ENCODE measurements around the gene CAVIN2.

DNA sequence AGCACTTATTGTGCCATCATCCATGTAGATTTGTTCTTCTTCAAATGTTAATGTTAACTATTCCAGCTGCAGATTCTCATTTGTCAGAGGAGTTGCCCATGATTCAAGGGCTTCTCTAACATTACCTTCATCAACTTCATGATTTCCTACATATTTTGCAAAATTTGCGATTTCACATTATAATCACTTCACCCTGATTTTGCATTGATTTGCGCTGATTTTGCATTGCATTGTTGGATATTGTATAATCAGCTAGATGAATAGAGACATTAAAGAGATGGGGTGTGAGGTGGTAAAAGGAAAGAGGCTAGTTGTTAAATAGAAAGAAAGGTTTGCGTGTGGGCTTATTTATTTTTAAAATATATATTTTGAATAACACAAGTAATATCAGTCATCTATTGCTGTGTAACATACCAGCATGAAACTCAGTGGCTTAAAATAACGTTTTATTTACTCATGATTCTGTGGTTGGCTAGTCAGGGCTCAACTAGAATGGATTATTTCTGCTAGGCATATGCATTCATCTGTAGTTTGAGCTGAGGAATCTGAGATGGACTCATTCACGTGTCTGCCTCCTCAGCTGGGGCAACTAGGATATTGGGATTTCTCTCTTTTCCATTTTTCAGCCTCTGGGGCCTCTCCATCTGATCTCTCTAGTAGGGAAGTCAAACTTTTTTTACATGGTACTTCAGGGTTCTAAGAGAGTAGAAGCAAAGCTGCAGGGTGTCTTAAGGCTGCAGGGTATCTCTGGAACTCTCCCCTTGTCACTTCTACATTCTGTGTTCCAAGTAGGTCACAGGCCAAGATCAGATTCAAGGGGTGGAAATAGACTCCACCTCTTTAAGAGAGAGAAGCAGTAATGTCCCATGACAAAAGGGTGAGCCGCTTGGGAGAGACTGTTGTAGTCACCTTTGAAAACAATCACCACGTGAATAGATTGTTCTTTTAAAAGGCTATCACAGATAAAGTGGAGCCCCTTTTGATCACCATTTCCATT is 2.2 kb upstream of the CAVIN2 start:
- TF ChIP-seq, protein P1, sequence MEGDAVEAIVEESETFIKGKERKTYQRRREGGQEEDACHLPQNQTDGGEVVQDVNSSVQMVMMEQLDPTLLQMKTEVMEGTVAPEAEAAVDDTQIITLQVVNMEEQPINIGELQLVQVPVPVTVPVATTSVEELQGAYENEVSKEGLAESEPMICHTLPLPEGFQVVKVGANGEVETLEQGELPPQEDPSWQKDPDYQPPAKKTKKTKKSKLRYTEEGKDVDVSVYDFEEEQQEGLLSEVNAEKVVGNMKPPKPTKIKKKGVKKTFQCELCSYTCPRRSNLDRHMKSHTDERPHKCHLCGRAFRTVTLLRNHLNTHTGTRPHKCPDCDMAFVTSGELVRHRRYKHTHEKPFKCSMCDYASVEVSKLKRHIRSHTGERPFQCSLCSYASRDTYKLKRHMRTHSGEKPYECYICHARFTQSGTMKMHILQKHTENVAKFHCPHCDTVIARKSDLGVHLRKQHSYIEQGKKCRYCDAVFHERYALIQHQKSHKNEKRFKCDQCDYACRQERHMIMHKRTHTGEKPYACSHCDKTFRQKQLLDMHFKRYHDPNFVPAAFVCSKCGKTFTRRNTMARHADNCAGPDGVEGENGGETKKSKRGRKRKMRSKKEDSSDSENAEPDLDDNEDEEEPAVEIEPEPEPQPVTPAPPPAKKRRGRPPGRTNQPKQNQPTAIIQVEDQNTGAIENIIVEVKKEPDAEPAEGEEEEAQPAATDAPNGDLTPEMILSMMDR (IDR thresholded peaks at IDR 0.05), result no peak
- TF ChIP-seq POLR2A (IDR thresholded peaks at IDR 0.05), result no peak
